ENCODE measurements around the gene BPTF.
A peak's percentile ranks its signal among the peaks of the same experiment; 100 is the strongest.
"Not testable (repeated sequence)": the region's sequence is repeated elsewhere in the genome, so short reads cannot be mapped to it uniquely, and the experiment has no call there.

The BPTF gene

GRCh38 chr17:67963145-67963572 is 137.9 kb downstream of the BPTF start:
- DNase-seq (ENCODE audit: low spot score), result peak; percentile 50
- peak; percentile 54 for TF ChIP-seq CTCF (IDR thresholded peaks at IDR 0.05; ENCODE audit: borderline replicate concordance, control extremely low read depth, extremely low read depth, insufficient read depth, missing control alignments)
- in situ Hi-C loops (cut with MboI; ENCODE audit: low sequenced_read_pairs, unreplicated experiment), result not testable (repeated sequence)

GRCh38 chr17:67970783-67971182 is 145.5 kb downstream of the BPTF start:
- TF ChIP-seq CTCF (IDR thresholded peaks at IDR 0.05; ENCODE audit: borderline replicate concordance, control extremely low read depth, extremely low read depth, insufficient read depth, missing control alignments), result no peak
- in situ Hi-C loops (cut with MboI; ENCODE audit: low sequenced_read_pairs, unreplicated experiment), result no loop called here
- no peak for DNase-seq (ENCODE audit: low spot score)

- no peak for TF ChIP-seq CTCF (IDR thresholded peaks at IDR 0.05; ENCODE audit: borderline replicate concordance, control extremely low read depth, extremely low read depth, insufficient read depth, missing control alignments)
- in situ Hi-C loops (cut with MboI; ENCODE audit: low sequenced_read_pairs, unreplicated experiment), result no loop called here
- DNase-seq (ENCODE audit: low spot score), result no peak
Measured at GRCh38 chr17:67974185-67974584, 148.9 kb downstream of the BPTF start.

GRCh38 chr17:67974598-67975066 is 149.3 kb downstream of the BPTF start:
- TF ChIP-seq CTCF (IDR thresholded peaks at IDR 0.05; ENCODE audit: borderline replicate concordance, control extremely low read depth, extremely low read depth, insufficient read depth, missing control alignments), result no peak
- in situ Hi-C loops (cut with MboI; ENCODE audit: low sequenced_read_pairs, unreplicated experiment), result no loop called here
- no peak for DNase-seq (ENCODE audit: low spot score)

GRCh38 chr17:67976306-67976705 is 151.0 kb downstream of the BPTF start:
- DNase-seq (ENCODE audit: low spot score); in situ Hi-C loops (cut with MboI; ENCODE audit: low sequenced_read_pairs, unreplicated experiment): not testable (repeated sequence)

GRCh38 chr17:67980456-67980855 is 155.2 kb downstream of the BPTF start:
- no peak for TF ChIP-seq CTCF (IDR thresholded peaks at IDR 0.05; ENCODE audit: borderline replicate concordance, control extremely low read depth, extremely low read depth, insufficient read depth, missing control alignments)
- DNase-seq (ENCODE audit: low spot score), result no peak

GRCh38 chr17:67980883-67981282 is 155.6 kb downstream of the BPTF start:
- DNase-seq (ENCODE audit: low spot score); in situ Hi-C loops (cut with MboI; ENCODE audit: low sequenced_read_pairs, unreplicated experiment): not testable (repeated sequence)

More at GRCh38 chr17:67980456-67980855, 155.2 kb downstream of the BPTF start:
- in situ Hi-C loops (cut with MboI; ENCODE audit: low sequenced_read_pairs, unreplicated experiment), result no loop called here

- DNase-seq (ENCODE audit: low spot score), result no peak
- no peak for TF ChIP-seq CTCF (IDR thresholded peaks at IDR 0.05; ENCODE audit: borderline replicate concordance, control extremely low read depth, extremely low read depth, insufficient read depth, missing control alignments)
- in situ Hi-C loops (cut with MboI; ENCODE audit: low sequenced_read_pairs, unreplicated experiment), result no loop called here
Measured at GRCh38 chr17:67982034-67982640, 156.8 kb downstream of the BPTF start.

Measured in GM13976 (cell line).